ENCODE results near the gene LAMTOR2. TPM values are rescaled to one million over a fixed set of nuclear protein-coding genes. Genes with fewer than 3 reads are reported as not detected.

LAMTOR2 gene
- total and polyA plus RNA-seq, 2 of the 4 experiments (the other 2 are of a cell fraction): 50.0 to 89.0 TPM

DNA sequence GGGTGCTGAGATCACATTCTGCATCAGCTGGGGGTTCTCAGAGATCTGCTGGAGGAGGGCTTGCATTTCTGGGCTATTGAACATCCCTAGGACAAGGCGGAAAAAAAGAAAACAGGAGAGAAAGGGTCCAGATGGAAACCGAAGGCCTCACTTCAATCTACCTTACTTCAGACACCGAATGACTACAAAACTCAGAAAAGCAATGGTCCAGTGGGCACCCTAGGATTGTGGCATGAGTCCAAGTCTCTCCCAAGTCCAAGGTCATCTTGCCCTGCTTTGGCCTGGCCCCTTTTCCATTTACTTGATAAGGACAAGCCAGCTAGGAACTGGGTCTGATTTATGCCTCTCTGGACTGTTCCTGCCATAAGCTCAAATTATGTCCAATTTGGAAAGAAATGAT, 11.8 kb upstream of the LAMTOR2 start:
- H2AK9ac ChIP-seq (replicated peaks; ENCODE audit: low read depth, low read length, poor library complexity): no peak overlapping the region
- peaks cover 5% of the 10 kb centered on the region for H3K4me1 ChIP-seq (ENCODE audit: control insufficient read depth, insufficient read depth, low read length)
- in situ Hi-C loops (cut with MboI; ENCODE audit: low sequenced_read_pairs) (no loop called here), intact Hi-C loops (cut with micrococcal nuclease) (no loop called here), dilution Hi-C loops (cut with HindIII; ENCODE audit: low sequenced_read_pairs, unreplicated experiment) (no loop called here)
- ATAC-seq (ENCODE audit: low read depth) (no peak), DNase-seq (no peak)
- H3K27me3 ChIP-seq (ENCODE audit: control insufficient read depth, insufficient read depth, low read length): no peaks in the 10 kb centered on the region
- no peak overlapping the region for H4K5ac ChIP-seq (ENCODE audit: low read depth, low read length)
- no peak overlapping the region for H3K9ac ChIP-seq (ENCODE audit: low read depth, low read length)
- no peak overlapping the region for H3K27ac ChIP-seq (ENCODE audit: insufficient read depth, low read length)
- peaks cover 4% of the 10 kb centered on the region for H4K20me1 ChIP-seq (ENCODE audit: insufficient read depth, low read length)
- H3K23ac ChIP-seq (ENCODE audit: low read depth, low read length): no peak overlapping the region
- no peak overlapping the region for H2BK20ac ChIP-seq (ENCODE audit: low read depth, low read length)
- no peak overlapping the region for H4K91ac ChIP-seq (ENCODE audit: insufficient read depth, low read depth, low read length)
- WGBS, 2 experiments (ENCODE audit: extremely low coverage in 2 of 2, insufficient read length in 1 of 2): 100% methylated on average over 1 of the region's 3 CpGs; no CpG with 5 or more reads in 1 of the 2 experiments
- H3K4ac ChIP-seq (ENCODE audit: low read depth, low read length): no peak overlapping the region
- 0 out of 4 replicates have a peak, but pooled peaks cover 0 to 3% of the 10 kb centered on the region in 2 experiments for H3K79me1 ChIP-seq (ENCODE audit: low read depth in 1 of 2, low read length in 2 of 2)
- BruUV-seq (replicated peaks): no TSS peak
- ChIA-PET CTCF (no interaction called here), POLR2A (ENCODE audit: unreplicated experiment) (no interaction called here)
- H2BK15ac ChIP-seq (ENCODE audit: low read depth, low read length): no peak overlapping the region
- no peak overlapping the region for H3K4me2 ChIP-seq (ENCODE audit: low read depth, low read length)
- no peak for TF ChIP-seq RAD21 (IDR thresholded peaks at IDR 0.05; ENCODE audit: low read length)
- TF ChIP-seq BHLHE40 (IDR thresholded peaks at IDR 0.05; ENCODE audit: low read depth, low read length): no peak
- TF ChIP-seq RCOR1 (IDR thresholded peaks at IDR 0.05; ENCODE audit: insufficient replicate concordance, low read length): no peak
- TF ChIP-seq, protein P1, sequence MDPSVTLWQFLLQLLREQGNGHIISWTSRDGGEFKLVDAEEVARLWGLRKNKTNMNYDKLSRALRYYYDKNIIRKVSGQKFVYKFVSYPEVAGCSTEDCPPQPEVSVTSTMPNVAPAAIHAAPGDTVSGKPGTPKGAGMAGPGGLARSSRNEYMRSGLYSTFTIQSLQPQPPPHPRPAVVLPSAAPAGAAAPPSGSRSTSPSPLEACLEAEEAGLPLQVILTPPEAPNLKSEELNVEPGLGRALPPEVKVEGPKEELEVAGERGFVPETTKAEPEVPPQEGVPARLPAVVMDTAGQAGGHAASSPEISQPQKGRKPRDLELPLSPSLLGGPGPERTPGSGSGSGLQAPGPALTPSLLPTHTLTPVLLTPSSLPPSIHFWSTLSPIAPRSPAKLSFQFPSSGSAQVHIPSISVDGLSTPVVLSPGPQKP (IDR thresholded peaks at IDR 0.05; ENCODE audit: borderline replicate concordance, low read depth, low read length): no peak
- no peak for TF ChIP-seq CHD1 (IDR thresholded peaks at IDR 0.05; ENCODE audit: low read depth, low read length)
- TF ChIP-seq MXI1 (IDR thresholded peaks at IDR 0.05; ENCODE audit: borderline replicate concordance, low read depth, low read length): no peak
- TF ChIP-seq CTCF (conservative IDR thresholded peaks at IDR 0.05; ENCODE audit: low read depth, low read length): no peak
- no peak for TF ChIP-seq MAFK (IDR thresholded peaks at IDR 0.05; ENCODE audit: low read depth, low read length)
- TF ChIP-seq MAZ (IDR thresholded peaks at IDR 0.05; ENCODE audit: borderline replicate concordance, low read depth, low read length): no peak
- TF ChIP-seq, protein P2, sequence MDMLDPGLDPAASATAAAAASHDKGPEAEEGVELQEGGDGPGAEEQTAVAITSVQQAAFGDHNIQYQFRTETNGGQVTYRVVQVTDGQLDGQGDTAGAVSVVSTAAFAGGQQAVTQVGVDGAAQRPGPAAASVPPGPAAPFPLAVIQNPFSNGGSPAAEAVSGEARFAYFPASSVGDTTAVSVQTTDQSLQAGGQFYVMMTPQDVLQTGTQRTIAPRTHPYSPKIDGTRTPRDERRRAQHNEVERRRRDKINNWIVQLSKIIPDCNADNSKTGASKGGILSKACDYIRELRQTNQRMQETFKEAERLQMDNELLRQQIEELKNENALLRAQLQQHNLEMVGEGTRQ (IDR thresholded peaks at IDR 0.05; ENCODE audit: low read depth, low read length): no peak
- no peak for TF ChIP-seq SMC3 (IDR thresholded peaks at IDR 0.05; ENCODE audit: low read depth, low read length)
- TF ChIP-seq RFX5 (IDR thresholded peaks at IDR 0.05; ENCODE audit: low read depth, low read length): no peak
- H2AFZ ChIP-seq (replicated peaks; ENCODE audit: low read length, poor library complexity): no peak overlapping the region
- H2AK5ac ChIP-seq (ENCODE audit: low read depth, low read length): no peak overlapping the region
- no peak overlapping the region for H4K8ac ChIP-seq (ENCODE audit: low read depth in 2 of 2, low read length in 2 of 2)
- H3K9me1 ChIP-seq (ENCODE audit: insufficient read depth, low read length): peaks cover 5% of the 10 kb centered on the region; the same call in 1 of the 2 replicates
- H3K36me3 ChIP-seq (ENCODE audit: control insufficient read depth, insufficient read depth, low read length): peaks cover 30% of the 10 kb centered on the region
- H3K18ac ChIP-seq (ENCODE audit: low read depth, low read length): no peak overlapping the region
- no peaks in the 10 kb centered on the region for H3K9me3 ChIP-seq (ENCODE audit: control insufficient read depth, insufficient read depth, low read length)
- H3K4me3 ChIP-seq (ENCODE audit: insufficient read depth, low read depth, low read length): no peak overlapping the region
- no peak overlapping the region for H2BK120ac ChIP-seq (ENCODE audit: low read depth, low read length)
- H3K56ac ChIP-seq (ENCODE audit: extremely low read depth, insufficient read depth, low read length): no peak overlapping the region
- H3K14ac ChIP-seq (replicated peaks; ENCODE audit: low read depth, low read length): no peak overlapping the region
- no peak overlapping the region for H2BK5ac ChIP-seq (ENCODE audit: low read depth, low read length, poor library complexity, severe bottlenecking)
